GM18517 (cell line): ENCODE measurements around the gene CAPSL.
"Not testable (repeated sequence)": the region's sequence is repeated elsewhere in the genome, so short reads cannot be mapped to it uniquely, and the experiment has no call there.

Experiments
- ATAC-seq: cut with Tn5 transposase; IDR thresholded peaks from one replicate; pipeline ENCODE4 v1.9.1; 2021; ENCODE audit warnings: mild to moderate bottlenecking, moderate library complexity; ENCODE audit not compliant: unreplicated experiment

Gene CAPSL

GRCh38 chr5:35877655-35878054 is 60.8 kb downstream of the CAPSL start:
- ATAC-seq: no peak

- ATAC-seq: no peak
Observed at GRCh38 chr5:35876922-35877321, 61.5 kb downstream of the CAPSL start.

- no peak for ATAC-seq
Observed at GRCh38 chr5:35876454-35876853, 62.0 kb downstream of the CAPSL start.

DNA sequence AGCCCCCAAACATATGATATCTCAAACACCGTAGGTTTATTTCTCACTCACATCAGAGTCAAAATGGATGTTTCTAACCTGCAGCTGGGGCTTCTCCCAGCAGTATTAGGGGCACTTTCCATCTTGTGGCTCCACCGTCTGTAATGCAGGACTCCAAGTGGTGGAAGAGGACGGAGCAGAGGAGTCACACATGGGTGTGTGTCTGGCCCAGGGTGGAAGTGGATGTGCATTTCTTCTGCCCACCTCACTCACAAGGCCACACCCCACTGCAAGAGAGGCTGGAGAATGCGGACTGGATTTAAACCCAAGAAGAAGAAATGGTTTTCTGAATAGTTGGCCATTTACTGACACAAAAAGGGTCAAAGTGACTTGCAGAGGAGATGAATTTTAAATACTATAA is 67.8 kb downstream of the CAPSL start:
- ATAC-seq: no peak

GRCh38 chr5:35869685-35870277 is 68.6 kb downstream of the CAPSL start:
- no peak for ATAC-seq

DNA sequence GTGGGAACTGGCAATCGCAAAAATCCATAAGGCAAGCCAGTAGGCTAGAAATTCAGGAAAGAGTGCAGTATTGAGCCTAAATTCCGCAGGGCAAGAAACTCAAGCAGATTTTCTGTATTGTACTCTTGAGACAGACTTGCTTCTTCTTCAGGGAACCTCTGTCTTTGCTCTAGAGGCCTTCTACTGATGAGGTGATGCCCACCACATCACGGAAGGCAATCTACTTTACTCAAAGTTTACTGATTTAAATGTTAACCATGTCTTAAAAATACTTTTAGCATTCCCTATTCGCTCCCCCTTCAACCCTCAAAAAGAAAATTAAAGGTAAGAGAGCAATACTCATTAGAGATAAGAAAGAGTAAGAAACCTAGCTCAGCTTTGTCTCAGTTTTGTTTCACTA is 70.4 kb downstream of the CAPSL start:
- ATAC-seq: no peak

GRCh38 chr5:35863159-35863558 is 75.3 kb downstream of the CAPSL start:
- ATAC-seq: no peak

GRCh38 chr5:35862126-35862525 is 76.3 kb downstream of the CAPSL start:
- no peak for ATAC-seq

DNA sequence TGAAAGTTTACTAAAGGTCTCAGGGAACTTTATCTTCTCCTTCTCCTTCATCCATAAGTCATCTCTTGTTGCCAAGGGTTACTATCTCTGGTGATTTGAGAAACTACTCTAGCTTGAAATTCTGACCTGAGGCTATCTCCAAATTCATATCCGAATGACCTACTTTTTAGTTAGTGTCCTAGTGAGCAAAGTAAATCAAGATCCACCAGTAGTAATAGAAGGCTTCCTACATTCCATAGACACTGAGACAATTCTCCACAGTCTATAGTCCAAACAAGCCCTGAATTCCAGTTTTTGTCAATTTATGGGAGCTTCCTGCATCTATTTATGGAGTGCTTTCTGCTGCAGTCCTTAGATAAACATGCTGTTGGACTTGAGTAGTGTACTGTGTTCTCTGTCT is 76.7 kb downstream of the CAPSL start:
- no peak for ATAC-seq

DNA sequence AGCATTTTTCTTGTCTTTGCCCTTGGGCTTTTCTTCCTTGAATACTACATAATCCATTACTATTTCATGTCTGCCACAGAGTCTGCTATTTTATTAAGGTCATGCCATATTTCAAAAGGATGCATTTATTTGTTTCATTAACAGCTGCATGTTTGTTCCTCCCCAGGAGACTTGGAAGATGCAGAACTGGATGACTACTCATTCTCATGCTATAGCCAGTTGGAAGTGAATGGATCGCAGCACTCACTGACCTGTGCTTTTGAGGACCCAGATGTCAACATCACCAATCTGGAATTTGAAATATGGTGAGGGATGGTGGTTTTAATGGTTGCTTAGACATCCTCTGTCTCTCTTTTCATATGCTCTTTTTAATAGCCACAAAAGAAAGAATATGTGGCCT is 77.7 kb downstream of the CAPSL start:
- no peak for ATAC-seq

DNA sequence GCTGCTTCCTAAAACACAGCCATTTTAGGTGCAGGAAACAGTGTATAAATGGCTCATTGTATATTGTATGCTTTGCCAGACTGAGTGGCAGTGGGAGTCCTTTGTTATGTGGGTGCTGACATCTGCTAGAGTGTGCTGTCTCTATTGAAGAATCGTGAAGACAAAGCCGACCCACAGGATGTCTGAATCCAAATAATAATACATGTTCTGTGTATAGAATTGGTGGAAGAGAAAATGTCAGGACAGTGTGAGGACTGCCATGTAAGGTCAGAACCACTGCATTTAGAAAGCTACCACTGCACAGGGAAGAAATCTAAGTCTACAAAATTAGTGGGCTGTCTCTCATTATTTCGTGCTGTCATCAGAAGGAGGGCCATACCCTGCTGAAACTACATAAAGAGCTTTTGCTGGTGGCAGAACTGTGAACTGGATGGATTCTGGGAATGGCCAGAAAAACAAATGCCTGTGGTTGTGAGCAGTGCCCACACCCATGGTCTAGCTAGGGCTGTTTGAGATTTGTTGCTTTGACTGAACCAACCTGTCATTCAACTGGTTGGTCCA is 79.2 kb downstream of the CAPSL start:
- no peak for ATAC-seq

DNA sequence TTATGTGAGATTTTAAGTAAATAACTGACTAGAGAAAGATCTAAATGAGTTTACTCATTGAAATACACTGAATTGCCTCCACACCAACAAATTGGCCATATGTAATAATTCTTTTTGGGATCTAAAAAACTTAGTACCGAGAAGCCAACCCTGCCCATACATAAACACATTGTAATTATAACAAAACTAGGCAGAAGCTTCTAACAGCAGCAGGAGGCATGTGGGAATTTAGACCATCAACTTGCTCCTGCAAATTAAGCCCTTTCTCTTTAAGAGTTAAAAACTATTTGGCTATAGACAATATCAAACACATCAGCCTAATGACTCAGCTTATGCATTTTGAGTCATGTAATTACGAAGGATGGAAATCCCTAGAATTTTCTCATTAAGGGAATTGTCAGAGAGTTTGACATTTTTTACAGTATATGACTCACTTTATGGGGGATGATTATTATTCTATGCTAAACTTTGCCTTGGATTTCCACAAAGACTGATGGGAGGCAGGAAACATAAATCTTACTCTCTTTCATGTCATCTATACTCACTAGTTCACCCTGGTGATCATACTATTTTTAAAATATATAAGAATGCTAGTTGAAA is 80.7 kb downstream of the CAPSL start:
- no peak for ATAC-seq

DNA sequence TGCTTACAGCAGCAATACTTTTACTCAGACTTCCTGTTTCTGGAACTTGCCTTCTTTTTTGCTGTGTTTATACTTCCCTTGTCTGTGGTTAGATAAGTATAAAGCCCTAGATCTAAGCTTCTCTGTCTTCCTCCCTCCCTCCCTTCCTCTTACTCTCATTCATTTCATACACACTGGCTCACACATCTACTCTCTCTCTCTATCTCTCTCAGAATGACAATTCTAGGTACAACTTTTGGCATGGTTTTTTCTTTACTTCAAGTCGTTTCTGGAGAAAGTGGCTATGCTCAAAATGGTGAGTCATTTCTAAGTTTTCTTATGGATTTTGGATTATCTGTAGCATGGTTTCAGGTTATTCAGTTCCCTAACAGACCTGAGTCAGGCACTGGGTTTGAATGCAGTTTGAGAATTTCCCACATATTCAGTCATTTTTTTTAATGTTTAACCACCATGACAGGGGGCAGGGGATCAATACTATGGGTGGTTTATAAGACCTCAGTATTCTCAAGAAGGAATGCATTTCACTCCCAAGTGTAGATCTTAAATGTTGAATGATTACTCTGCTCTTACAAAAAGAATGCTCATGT is 81.6 kb downstream of the CAPSL start, which contains the start of gene IL7R:
Gene IL7R (plus strand): TSS at position 127 of the 587 bp plus-strand sequence. CDS start 87 bp downstream, at position 214.
- no peak for ATAC-seq

- ATAC-seq: not testable (repeated sequence)
Observed at GRCh38 chr5:35856186-35856764, 82.1 kb downstream of the CAPSL start.

DNA sequence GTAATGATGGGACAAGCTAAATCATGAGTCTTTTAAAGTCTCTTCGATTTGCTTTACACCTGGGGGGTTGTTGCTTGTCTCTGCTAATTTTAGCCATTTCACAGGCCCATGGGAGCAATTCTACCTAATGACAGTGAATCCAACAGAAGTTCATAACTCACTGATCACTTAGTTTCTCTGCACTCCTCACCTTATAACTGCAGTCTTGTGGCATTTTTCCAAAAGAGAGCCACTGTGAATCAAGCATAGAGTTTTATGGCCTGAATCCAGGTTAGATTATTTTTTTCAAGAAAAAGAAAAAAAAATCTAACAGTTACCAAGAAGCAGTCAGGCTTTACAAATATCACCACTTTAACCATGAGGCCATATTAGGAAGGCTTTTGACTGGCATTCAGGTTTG is 83.2 kb downstream of the CAPSL start:
- ATAC-seq: no peak
